SK-N-SH (cell line): Measurements from ENCODE around the gene IMMT. TPM values are rescaled to one million over a fixed set of nuclear protein-coding genes. Genes with fewer than 3 reads are reported as not detected.

Experiments used
- CTCF ChIA-PET: fragments of 300-600, 350-600 bp; formaldehyde crosslinking; extraction: SDS; loops from one replicate; lab custom pipeline; 2021; lab: Yijun Ruan, JAX
- POLR2A ChIA-PET: fragments of 350-600 bp; sonication (Branson Sonifier 250); formaldehyde crosslinking; extraction: SDS; loops from one replicate; lab custom pipeline; 2020; ENCODE audit warnings: antibody characterized with exemption, inconsistent platforms; lab: Yijun Ruan, JAX
- DNase-seq: peaks from one replicate; pipeline ENCODE4 v3.0.0; 2012
- H2AFZ ChIP-seq: fragments of 200-600 bp; sonication (generic); 2 replicates; pipeline ENCODE4 v1.8.1; 2016; ENCODE audit warnings: antibody characterized with exemption, mild to moderate bottlenecking, low read depth
- H3F3A ChIP-seq: fragments of 200-600 bp; sonication (generic); replicated peaks from 2 replicates; pipeline ENCODE3; 2016; ENCODE audit warnings: antibody characterized with exemption, mild to moderate bottlenecking; ENCODE audit not compliant: insufficient read depth
- H3K27ac ChIP-seq, 2 experiments: fragments of 200-500 bp in 1 of 2; fragments of 200-600 bp in 1 of 2; sonication (Bioruptor generic) in 1 of 2; sonication (generic), shearing (Covaris generic) in 1 of 2; 2 replicates each; pipeline versions ENCODE4 v1.5.1 to v1.6.1; 2014 to 2016; ENCODE audit warnings: low read depth in 2 of 2, inconsistent platforms in 1 of 2, low read length in 1 of 2, mild to moderate bottlenecking in 1 of 2, mixed read lengths in 1 of 2
- H3K27me3 ChIP-seq: fragments of 200-600 bp; sonication (generic), shearing (Covaris generic); 2 replicates; pipeline ENCODE4 v1.6.1; 2016; ENCODE audit warnings: mixed run types; ENCODE audit not compliant: insufficient read depth
- H3K36me3 ChIP-seq, 2 experiments: fragments of 200-500 bp in 1 of 2; fragments of 200-600 bp in 1 of 2; sonication (Bioruptor generic) in 1 of 2; sonication (generic) in 1 of 2; replicated peaks in 1 of 2; 2 replicates each; pipeline versions ENCODE3 to v1.5.1; 2014 to 2016; ENCODE audit warnings: low read length in 1 of 2, mild to moderate bottlenecking in 1 of 2; ENCODE audit not compliant: insufficient read depth in 2 of 2, control insufficient read depth in 1 of 2
- H3K4me1 ChIP-seq, 2 experiments: fragments of 200-500 bp in 1 of 2; fragments of 200-600 bp in 1 of 2; sonication (Bioruptor generic) in 1 of 2; sonication (generic), shearing (Covaris generic) in 1 of 2; 2 replicates each; pipeline versions ENCODE4 v1.5.1 to v1.6.1; 2014 to 2016; ENCODE audit warnings: low read depth in 1 of 2, low read length in 1 of 2, mixed run types in 1 of 2; ENCODE audit not compliant: insufficient read depth in 2 of 2, control insufficient read depth in 1 of 2
- H3K4me2 ChIP-seq: fragments of 200-600 bp; sonication (generic), shearing (Covaris generic); 2 replicates; pipeline ENCODE4 v1.6.1; 2017; ENCODE audit warnings: mixed run types
- H3K4me3 ChIP-seq, 2 experiments: fragments of 200-500 bp in 1 of 2; fragments of 200-600 bp in 1 of 2; sonication (Bioruptor generic) in 1 of 2; sonication (generic), shearing (Covaris generic) in 1 of 2; 2 replicates each; pipeline versions ENCODE4 v1.5.1 to v1.8.1; 2014 to 2016; ENCODE audit warnings: low read depth in 2 of 2, inconsistent platforms in 1 of 2, low read length in 1 of 2, mild to moderate bottlenecking in 1 of 2, mixed read lengths in 1 of 2, moderate library complexity in 1 of 2
- H3K79me2 ChIP-seq: fragments of 200-600 bp; sonication (generic); 2 replicates; pipeline ENCODE4 v1.8.1; 2017; ENCODE audit warnings: mild to moderate bottlenecking; ENCODE audit not compliant: insufficient read depth
- H3K9ac ChIP-seq: fragments of 200-600 bp; sonication (generic); 2 replicates; pipeline ENCODE4 v1.6.1; 2017; ENCODE audit warnings: mixed run types
- H3K9me2 ChIP-seq: fragments of 200-600 bp; sonication (generic); 2 replicates; pipeline ENCODE4 v1.6.1; 2017; ENCODE audit warnings: mixed run types
- H3K9me3 ChIP-seq: fragments of 200-600 bp; sonication (generic); 2 replicates; pipeline ENCODE4 v1.6.1; 2017; ENCODE audit warnings: mixed run types, mild to moderate bottlenecking, moderate library complexity
- H4K20me1 ChIP-seq: fragments of 200-600 bp; sonication (generic); 2 replicates; pipeline ENCODE4 v1.6.1; 2017; ENCODE audit warnings: mild to moderate bottlenecking, mixed run types; ENCODE audit not compliant: insufficient read depth
- CHD2 ChIP-seq: fragments of 150-350 bp; IDR thresholded peaks from 2 replicates; pipeline ENCODE4 v1.6.1; 2018; ENCODE audit warnings: low read length; ENCODE audit not compliant: partially characterized antibody
- CTCF ChIP-seq: fragments of 200-600 bp; sonication (generic); IDR thresholded peaks from 2 replicates; pipeline ENCODE4 v1.6.1; 2017; ENCODE audit warnings: antibody characterized with exemption, mild to moderate bottlenecking, moderate library complexity
- ELF1 ChIP-seq: IDR thresholded peaks from 2 replicates; pipeline ENCODE4 v1.4.0; 2012
- FOSL2 ChIP-seq: IDR thresholded peaks from 2 replicates; pipeline ENCODE4 v1.4.0; 2012; ENCODE audit warnings: low read depth, mild to moderate bottlenecking, moderate library complexity, borderline replicate concordance
- FOXJ3 ChIP-seq: sonication (generic); formaldehyde crosslinking; IDR thresholded peaks from 2 replicates; pipeline ENCODE4 v1.5.1; 2020; ENCODE audit warnings: mild to moderate bottlenecking, missing genetic modification reagents
- FOXM1 ChIP-seq: IDR thresholded peaks from 2 replicates; pipeline ENCODE4 v1.4.0; 2012; ENCODE audit warnings: low read depth, mild to moderate bottlenecking
- MEF2A ChIP-seq: IDR thresholded peaks from 2 replicates; pipeline ENCODE4 v1.4.0; 2012; ENCODE audit warnings: low read depth, borderline replicate concordance
- NFIC ChIP-seq: IDR thresholded peaks from 2 replicates; pipeline ENCODE4 v1.4.0; 2012; ENCODE audit warnings: borderline replicate concordance
- NRF1 ChIP-seq: IDR thresholded peaks from 2 replicates; pipeline ENCODE4 v1.6.1; 2012; ENCODE audit warnings: low read depth, mild to moderate bottlenecking, low read length
- POLR2AphosphoS5 ChIP-seq: IDR thresholded peaks from 2 replicates; pipeline ENCODE4 v1.6.1; 2012; ENCODE audit warnings: low read depth, low read length
- RFX5 ChIP-seq: IDR thresholded peaks from 2 replicates; pipeline ENCODE4 v1.6.1; 2012; ENCODE audit warnings: mild to moderate bottlenecking, improper control_type of control experiment, low read length
- RXRA ChIP-seq: IDR thresholded peaks from 2 replicates; pipeline ENCODE4 v1.4.0; 2012; ENCODE audit warnings: low read depth, mild to moderate bottlenecking, borderline replicate concordance
- SIN3A ChIP-seq: IDR thresholded peaks from 2 replicates; pipeline ENCODE4 v1.6.1; 2012; ENCODE audit warnings: low read depth, mild to moderate bottlenecking, low read length, moderate library complexity, borderline replicate concordance
- TEAD4 ChIP-seq: IDR thresholded peaks from 2 replicates; pipeline ENCODE4 v1.4.0; 2012; ENCODE audit warnings: mild to moderate bottlenecking, borderline replicate concordance; ENCODE audit not compliant: insufficient read depth
- USF1 ChIP-seq: IDR thresholded peaks from 2 replicates; pipeline ENCODE4 v1.4.0; 2012; ENCODE audit warnings: low read depth, borderline replicate concordance
- USF2 ChIP-seq: fragments of 150-350 bp; IDR thresholded peaks from 2 replicates; pipeline ENCODE4 v1.6.1; 2017; ENCODE audit warnings: antibody characterized with exemption, low read length, low read depth, borderline replicate concordance
- YY1 ChIP-seq: IDR thresholded peaks from 2 replicates; pipeline ENCODE4 v1.4.0; 2012; ENCODE audit warnings: low read depth, mild to moderate bottlenecking
- WGBS: methylation state at CpG from one replicate; pipeline ENCODE4 v1.1.6; 2017; ENCODE audit warnings: low lambda C conversion rate; 5-methylcytosine and 5-hydroxymethylcytosine counted together
- polyA plus RNA-seq, 3 experiments: library from polyadenylated mRNA; depleted of rRNA; stranded (reverse); fragments of >200 nt; gene quantifications; 2 replicates each; pipeline ENCODE4 v1.2.3, GENCODE V29; 2012
- TF ChIP-seq, protein P1 (sequence below): IDR thresholded peaks from 2 replicates; pipeline ENCODE4; 2012
- TF ChIP-seq, protein P2 (sequence below): IDR thresholded peaks from 2 replicates; pipeline ENCODE4 v1.4.0; 2012; ENCODE audit warnings: low read depth

IMMT gene
- polyA plus RNA-seq, 1 of the 3 experiments (the other 2 are of a cell fraction), result 36.3 TPM

DNA sequence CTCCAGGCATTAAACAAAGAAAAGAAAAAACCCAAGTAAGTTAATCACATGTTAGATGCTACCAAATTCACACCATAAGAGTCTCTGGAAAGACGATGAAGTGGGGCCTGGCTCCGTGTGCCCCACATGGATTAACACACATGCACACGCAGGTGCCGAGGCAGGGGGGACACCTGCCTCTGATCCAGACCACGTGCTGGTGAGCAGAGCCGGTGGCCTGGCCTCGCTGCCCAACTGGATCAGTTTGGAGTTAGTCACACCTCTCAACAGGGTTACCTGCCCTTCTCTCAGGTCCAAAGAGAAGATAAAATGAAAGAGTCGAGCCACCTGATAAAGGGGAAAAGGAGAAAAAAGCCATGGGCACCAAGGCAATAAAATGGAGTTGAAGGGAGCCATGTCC lies 44.5 kb upstream of the IMMT start:
- Histone ChIP-seq H3K9ac (no peak overlapping the region), H3K79me2 (no peaks in the 10 kb centered on the region), H3K4me3 (no peak overlapping the region), H3K9me3 (no peaks in the 10 kb centered on the region), H2AFZ (no peak overlapping the region), H3K9me2 (no peaks in the 10 kb centered on the region), H3F3A (no peaks in the 10 kb centered on the region), H4K20me1 (no peaks in the 10 kb centered on the region), H3K4me2 (no peak overlapping the region), H3K4me1 (no peaks in the 10 kb centered on the region; a peak in 1 of 4 replicates), H3K27ac (no peak overlapping the region), H3K36me3 (no peaks in the 10 kb centered on the region), H3K27me3 (no peaks in the 10 kb centered on the region; the same call in 1 of the 2 replicates)
- no peak for DNase-seq
- 63% methylated on average over 8 of the region's 8 CpGs for WGBS
- TF ChIP-seq, protein P1, sequence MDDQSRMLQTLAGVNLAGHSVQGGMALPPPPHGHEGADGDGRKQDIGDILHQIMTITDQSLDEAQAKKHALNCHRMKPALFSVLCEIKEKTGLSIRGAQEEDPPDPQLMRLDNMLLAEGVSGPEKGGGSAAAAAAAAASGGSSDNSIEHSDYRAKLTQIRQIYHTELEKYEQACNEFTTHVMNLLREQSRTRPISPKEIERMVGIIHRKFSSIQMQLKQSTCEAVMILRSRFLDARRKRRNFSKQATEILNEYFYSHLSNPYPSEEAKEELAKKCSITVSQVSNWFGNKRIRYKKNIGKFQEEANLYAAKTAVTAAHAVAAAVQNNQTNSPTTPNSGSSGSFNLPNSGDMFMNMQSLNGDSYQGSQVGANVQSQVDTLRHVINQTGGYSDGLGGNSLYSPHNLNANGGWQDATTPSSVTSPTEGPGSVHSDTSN, result no peak
- TF ChIP-seq MEF2A, result no peak
- TF ChIP-seq CTCF, result no peak
- TF ChIP-seq TEAD4, result no peak
- TF ChIP-seq YY1, result no peak
- TF ChIP-seq NFIC, result no peak
- no peak for TF ChIP-seq FOXM1
- POLR2A ChIA-PET, result no interaction called here
- CTCF ChIA-PET, result no interaction called here

- no peak overlapping the region for H3K4me2 ChIP-seq
- H3F3A ChIP-seq, result no peaks in the 10 kb centered on the region
- H3K27ac ChIP-seq, result no peak overlapping the region
- no peak overlapping the region for H3K4me3 ChIP-seq
- H3K79me2 ChIP-seq, result no peaks in the 10 kb centered on the region
- H3K9me3 ChIP-seq, result no peaks in the 10 kb centered on the region
- no peaks in the 10 kb centered on the region for H3K9me2 ChIP-seq
- H3K9ac ChIP-seq, result no peak overlapping the region
- peaks cover 0 to 3% of the 10 kb centered on the region in 2 experiments; a peak in 2 of 4 replicates for H3K4me1 ChIP-seq
- H4K20me1 ChIP-seq, result no peaks in the 10 kb centered on the region
- TF ChIP-seq FOXM1 (no peak), RFX5 (no peak), SIN3A (no peak), RXRA (no peak), POLR2AphosphoS5 (no peak), FOSL2 (no peak), CHD2 (no peak), USF2 (no peak), MEF2A (no peak), NRF1 (no peak), TEAD4 (no peak), ELF1 (no peak), NFIC (no peak), FOXJ3 (CRISPR knock-in tag) (no peak), USF1 (no peak)
- TF ChIP-seq, protein P2, sequence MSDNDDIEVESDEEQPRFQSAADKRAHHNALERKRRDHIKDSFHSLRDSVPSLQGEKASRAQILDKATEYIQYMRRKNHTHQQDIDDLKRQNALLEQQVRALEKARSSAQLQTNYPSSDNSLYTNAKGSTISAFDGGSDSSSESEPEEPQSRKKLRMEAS, result no peak
- TF ChIP-seq, protein P1, result no peak
- H3K27me3 ChIP-seq, result no peaks in the 10 kb centered on the region; the same call in 1 of the 2 replicates
- WGBS, result 64% methylated on average over 4 of the region's 4 CpGs
- no peak for DNase-seq
- ChIA-PET CTCF (no interaction called here), POLR2A (no interaction called here)
- H3K36me3 ChIP-seq, result no peaks in the 10 kb centered on the region
- H2AFZ ChIP-seq, result no peak overlapping the region
Measured at GRCh38 chr2:86239326-86239725, 44.1 kb upstream of the IMMT start.
